DOHH2 (cell line): ENCODE data around the gene TPM1.

Source experiments
- EZH2phosphoT487 ChIP-seq: fragments of 200-600 bp; sonication (generic); IDR thresholded peaks from 2 replicates; pipeline ENCODE4 v1.6.1; 2017; ENCODE audit warnings: borderline replicate concordance, mild to moderate bottlenecking, antibody characterized with exemption, low read length, moderate library complexity, mixed read lengths
- TF ChIP-seq, protein P1 (sequence below): fragments of 200-600 bp; sonication (generic); IDR thresholded peaks from one replicate; pipeline ENCODE4 v1.5.1; 2014; ENCODE audit warnings: antibody characterized with exemption, mild to moderate bottlenecking, low read depth, low read length; ENCODE audit not compliant: poor library complexity, severe bottlenecking

- TF ChIP-seq, protein P1, sequence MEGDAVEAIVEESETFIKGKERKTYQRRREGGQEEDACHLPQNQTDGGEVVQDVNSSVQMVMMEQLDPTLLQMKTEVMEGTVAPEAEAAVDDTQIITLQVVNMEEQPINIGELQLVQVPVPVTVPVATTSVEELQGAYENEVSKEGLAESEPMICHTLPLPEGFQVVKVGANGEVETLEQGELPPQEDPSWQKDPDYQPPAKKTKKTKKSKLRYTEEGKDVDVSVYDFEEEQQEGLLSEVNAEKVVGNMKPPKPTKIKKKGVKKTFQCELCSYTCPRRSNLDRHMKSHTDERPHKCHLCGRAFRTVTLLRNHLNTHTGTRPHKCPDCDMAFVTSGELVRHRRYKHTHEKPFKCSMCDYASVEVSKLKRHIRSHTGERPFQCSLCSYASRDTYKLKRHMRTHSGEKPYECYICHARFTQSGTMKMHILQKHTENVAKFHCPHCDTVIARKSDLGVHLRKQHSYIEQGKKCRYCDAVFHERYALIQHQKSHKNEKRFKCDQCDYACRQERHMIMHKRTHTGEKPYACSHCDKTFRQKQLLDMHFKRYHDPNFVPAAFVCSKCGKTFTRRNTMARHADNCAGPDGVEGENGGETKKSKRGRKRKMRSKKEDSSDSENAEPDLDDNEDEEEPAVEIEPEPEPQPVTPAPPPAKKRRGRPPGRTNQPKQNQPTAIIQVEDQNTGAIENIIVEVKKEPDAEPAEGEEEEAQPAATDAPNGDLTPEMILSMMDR = no peak
- no peak for TF ChIP-seq EZH2phosphoT487
These were observed 1.1 kb upstream of the TPM1 start for GRCh38 chr15:63041402-63041973.
